Suprapubic skin (tissue), 4 donors: ENCODE data around the gene TEAD1. TPM values are rescaled to one million over a fixed set of nuclear protein-coding genes. Genes with fewer than 3 reads are reported as not detected.

Experiments
- DNase-seq, 2 donors: peaks; one replicate each; pipeline ENCODE4 v3.0.0-alpha.2; 2019; ENCODE audit warnings: low spot score in 2 of 2
- H3K27ac ChIP-seq: fragments of 200-600 bp; sonication (generic); one replicate; pipeline ENCODE4 v1.5.1; 2019
- H3K27me3 ChIP-seq: fragments of 200-600 bp; sonication (generic); one replicate; pipeline ENCODE4 v1.5.1; 2019
- H3K36me3 ChIP-seq: fragments of 200-600 bp; sonication (generic); one replicate; pipeline ENCODE4 v1.5.1; 2019
- H3K4me1 ChIP-seq: fragments of 200-600 bp; sonication (generic); one replicate; pipeline ENCODE4 v1.5.1; 2019
- H3K4me3 ChIP-seq: fragments of 200-600 bp; sonication (generic); one replicate; pipeline ENCODE4 v1.5.1; 2019; ENCODE audit warnings: mild to moderate bottlenecking
- H3K9me3 ChIP-seq: fragments of 200-600 bp; sonication (generic); one replicate; pipeline ENCODE4 v1.5.1; 2019
- CTCF ChIP-seq, 2 donors: fragments of 200-600 bp in 1 of 2; fragments of 450-650 bp in 1 of 2; sonication (generic) in 1 of 2; IDR thresholded peaks; one replicate each; pipeline ENCODE4 v1.5.1; 2016 to 2019; ENCODE audit warnings: antibody characterized with exemption in 2 of 2, mild to moderate bottlenecking in 1 of 2, moderate library complexity in 1 of 2
- EP300 ChIP-seq: sonication (generic); formaldehyde crosslinking; IDR thresholded peaks from one replicate; pipeline ENCODE4 v1.6.1; 2017; ENCODE audit warnings: antibody characterized with exemption
- POLR2A ChIP-seq, 2 donors: fragments of 450-650 bp; IDR thresholded peaks; one replicate each; pipeline ENCODE4 v1.6.1; 2017; ENCODE audit warnings: antibody characterized with exemption in 2 of 2, mild to moderate bottlenecking in 2 of 2, moderate library complexity in 2 of 2
- POLR2AphosphoS5 ChIP-seq, 3 donors: sonication (generic); formaldehyde crosslinking; IDR thresholded peaks; one replicate each; pipeline ENCODE4 v1.6.1; 2017; ENCODE audit warnings: antibody characterized with exemption in 3 of 3
- WGBS: methylation state at CpG from one replicate; pipeline ENCODE4 v1.1.5; 2018; 5-methylcytosine and 5-hydroxymethylcytosine counted together
- total RNA-seq, 4 donors: library from RNA; depleted of rRNA; stranded (reverse); fragments of >200 nt; gene quantifications; one replicate each; pipeline ENCODE4 v1.1.0, GENCODE V29; 2016

TEAD1 gene
- total RNA-seq, 4 donors from 2014 or later, result 60.3 to 84.8 (median 72.4) TPM

- WGBS, result 78% methylated on average over 10 of the region's 10 CpGs
- H3K27me3 ChIP-seq, result no peaks in the 10 kb centered on the region
- no peak for TF ChIP-seq CTCF (IDR thresholded peaks at IDR 0.05)
- no peaks in the 10 kb centered on the region for H3K9me3 ChIP-seq
- no peak overlapping the region for H3K4me3 ChIP-seq
- H3K36me3 ChIP-seq, result no peaks in the 10 kb centered on the region
- no peak for DNase-seq
- no peak overlapping the region for H3K27ac ChIP-seq
- H3K4me1 ChIP-seq, result peaks cover 39% of the 10 kb centered on the region
Observed at GRCh38 chr11:12815931-12816494, 141.8 kb downstream of the TEAD1 start.

- 73% methylated on average over 6 of the region's 6 CpGs for WGBS
- Histone ChIP-seq H3K9me3 (no peaks in the 10 kb centered on the region), H3K27me3 (no peaks in the 10 kb centered on the region), H3K27ac (no peak overlapping the region), H3K4me3 (no peak overlapping the region), H3K36me3 (no peaks in the 10 kb centered on the region), H3K4me1 (peaks cover 41% of the 10 kb centered on the region)
- TF ChIP-seq POLR2A (IDR thresholded peaks at IDR 0.05), result no peak
- TF ChIP-seq POLR2AphosphoS5 (IDR thresholded peaks at IDR 0.05), result no peak
- TF ChIP-seq EP300, result no peak
- no peak for TF ChIP-seq CTCF (IDR thresholded peaks at IDR 0.05)
- no peak for DNase-seq
Observed at GRCh38 chr11:12817681-12818332, 143.6 kb downstream of the TEAD1 start.

- no peak for TF ChIP-seq POLR2AphosphoS5 (IDR thresholded peaks at IDR 0.05)
- no peak for TF ChIP-seq EP300
- TF ChIP-seq POLR2A (IDR thresholded peaks at IDR 0.05), result no peak
- TF ChIP-seq CTCF (IDR thresholded peaks at IDR 0.05), result no peak
- Histone ChIP-seq H3K4me1 (peaks cover 41% of the 10 kb centered on the region), H3K27me3 (no peaks in the 10 kb centered on the region), H3K36me3 (no peaks in the 10 kb centered on the region), H3K4me3 (no peak overlapping the region), H3K27ac (no peak overlapping the region), H3K9me3 (no peaks in the 10 kb centered on the region)
- WGBS, result 70% methylated on average over 4 of the region's 4 CpGs
- DNase-seq, result no peak
Observed at GRCh38 chr11:12818333-12819015, 144.3 kb downstream of the TEAD1 start.

GRCh38 chr11:12822392-12823022 is 148.3 kb downstream of the TEAD1 start:
- no peaks in the 10 kb centered on the region for H3K9me3 ChIP-seq
- DNase-seq, result no peak
- H3K27me3 ChIP-seq, result no peaks in the 10 kb centered on the region
- no peak overlapping the region for H3K4me3 ChIP-seq
- no peaks in the 10 kb centered on the region for H3K36me3 ChIP-seq
- no peak overlapping the region for H3K27ac ChIP-seq
- 74% methylated on average over 4 of the region's 4 CpGs for WGBS
- peaks cover 30% of the 10 kb centered on the region for H3K4me1 ChIP-seq
- TF ChIP-seq CTCF (IDR thresholded peaks at IDR 0.05) (no peak), EP300 (no peak), POLR2AphosphoS5 (IDR thresholded peaks at IDR 0.05) (no peak), POLR2A (IDR thresholded peaks at IDR 0.05) (no peak)
